CD4-positive, alpha-beta T cell treated with Interleukin-1 beta for 1 hour (primary cell): ENCODE measurements around the gene NCKAP5.

Source experiments
- DNase-seq, 2 donors: peaks; one replicate each; pipeline ENCODE4 v3.0.0-alpha.2; 2020 to 2022

The NCKAP5 gene

GRCh38 chr2:133573491-133574162 is 5.4 kb upstream of the NCKAP5 start:
- no peak for DNase-seq

- no peak for DNase-seq
Observed at GRCh38 chr2:133571249-133571648, 3.0 kb upstream of the NCKAP5 start.

- DNase-seq: no peak
Observed at GRCh38 chr2:133570542-133570941, 2.3 kb upstream of the NCKAP5 start.

GRCh38 chr2:133569286-133569830 is 1.1 kb upstream of the NCKAP5 start:
- DNase-seq: no peak

GRCh38 chr2:133568598-133568997 is 335 bp upstream of the NCKAP5 start:
- DNase-seq: no peak

GRCh38 chr2:133562558-133562957 is 5.7 kb downstream of the NCKAP5 start:
- DNase-seq: no peak

- DNase-seq: no peak
Observed at GRCh38 chr2:133561045-133561852, 7.0 kb downstream of the NCKAP5 start.

- DNase-seq: no peak
Observed at GRCh38 chr2:133557614-133558013, 10.6 kb downstream of the NCKAP5 start.

- no peak for DNase-seq
Observed at GRCh38 chr2:133553838-133554408, 14.3 kb downstream of the NCKAP5 start.

- DNase-seq: no peak
Observed at GRCh38 chr2:133553251-133553650, 15.0 kb downstream of the NCKAP5 start.

- no peak for DNase-seq
Observed at GRCh38 chr2:133552821-133553220, 15.4 kb downstream of the NCKAP5 start.

- no peak for DNase-seq
Observed at GRCh38 chr2:133541797-133542196, 26.5 kb downstream of the NCKAP5 start.

GRCh38 chr2:133541376-133541775 is 26.9 kb downstream of the NCKAP5 start:
- no peak for DNase-seq

GRCh38 chr2:133532919-133533318 is 35.3 kb downstream of the NCKAP5 start:
- no peak for DNase-seq

- no peak for DNase-seq
Observed at GRCh38 chr2:133531382-133531781, 36.9 kb downstream of the NCKAP5 start.

GRCh38 chr2:133530645-133531044 is 37.6 kb downstream of the NCKAP5 start:
- no peak for DNase-seq

- DNase-seq: no peak
Observed at GRCh38 chr2:133526530-133527300, 41.5 kb downstream of the NCKAP5 start.

- no peak for DNase-seq
Observed at GRCh38 chr2:133525613-133526529, 42.4 kb downstream of the NCKAP5 start.

GRCh38 chr2:133525090-133525489 is 43.2 kb downstream of the NCKAP5 start:
- DNase-seq: no peak

GRCh38 chr2:133523406-133523805 is 44.9 kb downstream of the NCKAP5 start:
- no peak for DNase-seq

- DNase-seq: no peak
Observed at GRCh38 chr2:133522204-133522603, 46.1 kb downstream of the NCKAP5 start.
